Ecto neural progenitor cell (in vitro differentiated cells): ENCODE data around the gene SERPINE2.

Source experiments
- DNase-seq: peaks from one replicate; pipeline ENCODE4 v3.0.0-alpha.2; 2018; ENCODE audit warnings: low spot score

The SERPINE2 gene

DNA sequence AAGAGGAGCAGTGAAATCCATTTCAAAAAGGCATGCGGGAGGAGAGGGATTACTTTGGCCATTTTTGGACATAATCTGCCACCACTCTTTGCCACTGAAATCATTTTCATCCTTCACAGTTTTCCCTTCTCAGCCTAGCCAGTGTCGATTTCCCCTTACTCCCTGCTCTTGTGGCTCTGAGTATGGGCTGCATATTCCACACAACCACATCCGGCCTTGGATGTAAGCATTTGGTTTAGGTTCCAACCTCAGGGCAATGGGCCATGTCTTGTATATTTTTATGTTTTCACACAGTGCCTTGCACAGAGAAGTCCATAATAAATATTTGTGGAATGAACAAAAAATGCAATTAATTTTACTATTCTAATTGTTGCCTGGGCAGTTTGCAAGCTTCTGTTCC, 7.7 kb upstream of the SERPINE2 start:
- no peak for DNase-seq

DNA sequence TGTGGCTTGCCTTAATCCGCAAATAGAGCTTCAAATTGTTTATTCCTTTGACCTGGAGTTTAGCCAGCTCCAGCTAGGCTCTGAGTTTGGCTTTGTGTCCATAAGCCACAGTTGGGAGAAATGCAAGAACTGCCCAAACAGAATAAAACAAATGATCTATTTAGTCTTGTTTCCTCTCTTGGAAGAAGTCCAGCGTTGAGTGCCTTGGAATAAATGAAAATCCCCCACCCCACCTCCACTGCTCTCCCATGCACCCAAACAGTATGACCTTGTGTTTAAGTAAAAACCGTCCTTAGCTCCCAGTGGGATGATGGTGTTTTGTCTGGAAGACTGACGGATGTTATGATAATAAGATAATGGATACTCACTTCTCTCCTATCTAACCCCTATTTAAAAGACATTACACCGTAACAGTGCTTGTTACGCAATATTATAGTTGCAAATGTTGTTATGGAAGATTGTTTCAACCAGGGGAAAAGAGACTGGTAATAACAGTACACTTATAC, 3.2 kb upstream of the SERPINE2 start:
- DNase-seq: no peak

DNA sequence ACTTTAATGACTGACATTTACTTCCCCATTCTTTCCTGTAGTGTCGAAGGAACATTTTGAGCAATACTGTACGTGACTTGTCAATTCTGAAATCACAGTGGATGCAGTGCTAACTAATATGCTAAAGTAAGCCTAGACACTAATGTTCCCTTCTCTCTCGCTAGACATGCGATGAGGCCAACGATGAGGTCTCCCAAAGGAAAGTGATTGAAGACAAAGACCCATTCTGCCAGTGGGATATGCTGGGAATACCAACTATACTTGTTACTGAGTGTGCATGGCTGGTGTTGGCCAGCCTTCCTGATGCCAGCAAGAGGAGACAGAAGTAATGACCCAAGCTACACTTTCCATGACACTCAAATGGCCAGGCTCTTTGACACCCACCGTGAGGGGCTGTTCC, 2.5 kb upstream of the SERPINE2 start:
- DNase-seq: no peak

DNA sequence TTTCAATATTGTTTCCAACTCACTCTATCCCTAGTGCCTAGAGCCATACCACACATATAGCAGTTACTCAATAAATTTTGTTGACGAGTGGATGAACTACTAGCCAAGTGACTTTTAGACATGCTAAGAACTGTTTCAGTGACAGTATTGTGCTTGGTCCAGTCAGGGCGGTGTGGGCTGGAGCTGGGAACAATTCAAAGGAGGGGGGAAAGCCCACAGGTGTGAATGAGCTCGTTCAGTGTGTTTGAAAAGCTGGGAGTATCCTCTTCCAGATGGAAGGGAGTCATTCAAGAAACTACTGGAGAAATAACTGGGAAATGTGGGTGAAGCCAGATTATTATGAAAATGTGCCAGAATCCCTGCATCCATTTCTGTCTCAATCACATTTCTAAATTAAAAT, 1.7 kb upstream of the SERPINE2 start:
- DNase-seq: no peak

DNA sequence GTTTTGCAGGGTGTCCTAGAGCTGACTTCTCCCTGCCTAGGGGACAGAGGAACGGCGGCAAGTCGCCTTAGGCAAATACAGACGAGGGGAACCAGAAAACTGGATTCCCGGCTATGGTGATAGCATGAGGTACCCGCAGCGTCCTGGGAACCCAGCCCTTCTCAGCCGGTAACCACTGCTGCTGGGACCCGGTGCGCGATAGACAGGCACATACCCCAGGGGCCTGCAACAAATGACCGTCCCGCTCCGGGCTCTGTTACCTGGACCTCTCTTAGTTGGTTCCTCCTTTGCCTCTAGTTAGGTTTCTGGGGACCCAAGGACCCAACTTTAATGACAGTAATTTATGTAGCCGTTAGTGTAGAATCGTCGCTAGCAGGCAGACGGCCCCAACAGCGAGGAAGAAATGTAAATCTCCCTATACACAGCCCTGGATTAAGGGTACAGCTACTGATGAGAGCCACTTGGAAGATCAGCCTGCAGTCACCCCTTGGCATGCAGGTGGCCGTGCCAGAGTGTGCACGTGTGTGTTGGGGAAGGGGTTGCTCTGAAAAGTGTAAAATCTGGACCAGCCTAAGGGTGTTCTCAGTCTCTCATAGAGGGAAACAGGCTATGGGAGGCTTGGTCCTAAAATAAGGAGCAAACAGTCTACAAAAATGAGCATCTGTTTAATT, 819 bp upstream of the SERPINE2 start:
- DNase-seq: no peak

DNA sequence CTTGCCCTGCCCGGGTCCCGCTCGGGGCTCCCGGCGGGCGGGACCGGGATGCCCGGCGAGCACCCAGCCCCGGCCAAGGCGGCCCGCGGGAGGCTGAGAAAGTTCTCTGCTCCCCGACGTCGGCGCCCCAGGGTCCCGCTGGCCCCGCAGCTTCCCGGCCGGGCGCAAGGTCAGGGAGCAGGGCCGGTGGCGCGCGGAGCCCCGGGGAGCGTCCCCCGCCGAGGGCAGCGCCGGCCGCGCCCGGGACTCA, 331 bp downstream of the SERPINE2 start:
- no peak for DNase-seq

DNA sequence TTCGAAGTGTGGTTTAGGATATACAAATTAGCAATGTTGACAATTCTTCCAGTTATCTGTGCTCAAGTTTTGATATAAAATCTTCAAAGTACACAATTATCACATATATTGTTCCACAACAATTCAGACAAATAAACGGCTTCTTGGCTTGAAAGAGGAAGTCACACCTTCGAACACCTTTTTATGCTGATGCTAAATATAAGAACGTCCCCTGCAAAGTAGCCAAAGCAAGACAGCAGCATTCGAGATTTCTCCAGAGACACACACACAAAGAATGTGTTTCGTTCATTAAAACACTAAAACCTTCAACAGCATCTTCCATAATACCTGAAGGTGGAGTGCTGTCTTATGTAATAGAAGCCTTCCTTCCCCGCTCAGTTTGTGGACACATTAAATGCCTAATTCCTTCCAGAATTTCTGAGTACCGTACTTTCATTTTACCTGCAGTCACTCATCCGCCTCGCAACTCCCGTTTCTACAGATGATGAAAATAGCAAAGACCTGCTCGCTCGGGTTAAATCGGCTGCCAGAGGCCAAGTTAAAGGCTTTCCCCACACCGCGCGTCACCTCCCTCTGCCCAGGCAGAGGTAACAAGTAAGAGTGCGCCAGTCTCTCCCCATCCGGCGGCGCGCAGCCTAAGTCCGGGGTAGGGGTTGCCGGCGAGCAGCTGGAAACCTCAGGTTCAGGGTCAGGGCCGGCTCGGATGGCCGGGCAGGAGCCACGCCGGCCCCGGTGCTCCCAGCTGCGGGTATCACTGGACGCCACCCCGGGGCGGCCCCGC, 847 bp downstream of the SERPINE2 start:
- peak; percentile 64 for DNase-seq

DNA sequence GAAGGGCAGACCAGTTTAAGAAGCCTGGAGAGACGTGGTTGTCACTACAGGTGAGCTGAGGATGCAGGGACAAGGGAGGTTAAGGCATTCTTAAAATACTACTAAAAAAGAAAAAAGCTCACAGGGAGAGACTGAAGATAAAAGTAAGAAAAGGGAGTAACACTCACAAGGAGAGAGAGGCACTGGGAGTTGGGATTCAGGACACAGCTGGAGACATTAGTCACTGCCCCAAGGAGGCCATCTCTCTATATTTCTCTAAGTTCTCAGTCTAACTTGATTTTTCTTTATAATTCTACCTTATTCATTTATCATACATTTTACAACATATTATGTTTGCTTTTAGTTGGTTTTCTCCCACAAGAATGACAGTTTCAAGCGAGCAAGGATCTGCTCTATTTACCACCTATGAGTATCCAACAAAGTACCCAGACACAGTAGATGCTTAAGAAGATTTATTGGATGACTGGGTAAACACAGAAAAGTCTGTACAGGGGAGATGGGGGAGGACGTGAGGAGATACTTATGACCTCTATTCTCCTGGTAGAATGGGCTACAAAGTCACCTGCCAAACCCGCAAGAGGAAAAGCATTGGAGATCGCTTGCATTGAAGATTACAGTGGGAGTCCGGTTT, 2.2 kb downstream of the SERPINE2 start:
- DNase-seq: no peak

DNA sequence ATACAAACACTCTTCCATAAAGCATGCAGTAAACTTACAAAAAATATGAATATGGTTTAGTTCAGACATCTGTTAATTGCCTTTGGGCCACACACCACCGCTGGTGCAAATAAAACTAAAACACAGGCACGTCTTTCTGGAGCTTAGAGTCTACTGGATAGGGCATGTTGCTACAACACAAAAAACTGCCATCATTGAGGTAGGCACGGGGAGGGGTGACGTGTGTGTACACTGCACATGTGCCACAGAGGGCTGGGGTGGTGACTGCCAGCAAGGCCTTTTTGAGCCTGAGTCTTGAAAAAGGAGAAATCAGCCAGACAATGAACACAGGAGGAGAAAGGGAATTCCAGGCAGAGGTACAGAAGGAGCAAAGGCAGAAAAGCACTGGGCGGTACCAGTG, 5.1 kb downstream of the SERPINE2 start:
- DNase-seq: no peak

DNA sequence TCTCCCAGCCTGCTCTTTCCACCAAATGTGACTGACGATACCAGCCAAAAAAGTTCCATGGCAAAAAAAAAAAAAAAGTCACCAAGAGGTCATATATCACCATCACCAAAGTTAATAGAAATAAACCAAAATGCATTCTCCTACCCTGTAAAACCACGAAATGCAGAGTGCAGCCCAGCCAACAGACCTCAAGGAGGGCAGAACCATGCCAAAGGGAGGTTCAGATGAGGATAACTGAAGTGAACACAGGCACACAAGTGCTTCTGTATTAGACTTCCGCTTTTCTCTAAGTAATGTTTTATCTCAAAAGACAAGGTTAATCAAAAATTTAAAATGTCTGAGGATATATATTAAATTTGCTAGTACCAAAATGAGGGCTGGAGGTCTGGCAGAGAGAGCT, 5.5 kb downstream of the SERPINE2 start:
- no peak for DNase-seq

DNA sequence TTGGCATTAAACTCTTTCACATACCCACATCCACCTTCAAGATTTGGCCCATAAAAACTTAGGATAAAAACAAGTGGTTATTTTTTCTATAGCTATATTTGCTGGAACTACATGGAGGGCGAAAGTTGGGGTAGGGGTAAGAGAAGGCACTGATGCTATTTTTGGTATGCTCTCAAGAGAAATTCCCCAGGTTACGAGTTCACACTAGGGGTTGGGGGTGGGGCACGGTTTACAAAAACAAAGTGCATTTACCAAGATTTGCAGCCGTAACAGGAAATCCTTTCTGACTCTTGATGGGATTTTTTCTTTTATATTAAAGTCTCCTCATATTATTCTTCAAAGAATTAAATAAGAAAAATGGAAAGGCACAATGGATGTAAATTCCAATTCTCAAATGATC, 6.8 kb downstream of the SERPINE2 start:
- no peak for DNase-seq

DNA sequence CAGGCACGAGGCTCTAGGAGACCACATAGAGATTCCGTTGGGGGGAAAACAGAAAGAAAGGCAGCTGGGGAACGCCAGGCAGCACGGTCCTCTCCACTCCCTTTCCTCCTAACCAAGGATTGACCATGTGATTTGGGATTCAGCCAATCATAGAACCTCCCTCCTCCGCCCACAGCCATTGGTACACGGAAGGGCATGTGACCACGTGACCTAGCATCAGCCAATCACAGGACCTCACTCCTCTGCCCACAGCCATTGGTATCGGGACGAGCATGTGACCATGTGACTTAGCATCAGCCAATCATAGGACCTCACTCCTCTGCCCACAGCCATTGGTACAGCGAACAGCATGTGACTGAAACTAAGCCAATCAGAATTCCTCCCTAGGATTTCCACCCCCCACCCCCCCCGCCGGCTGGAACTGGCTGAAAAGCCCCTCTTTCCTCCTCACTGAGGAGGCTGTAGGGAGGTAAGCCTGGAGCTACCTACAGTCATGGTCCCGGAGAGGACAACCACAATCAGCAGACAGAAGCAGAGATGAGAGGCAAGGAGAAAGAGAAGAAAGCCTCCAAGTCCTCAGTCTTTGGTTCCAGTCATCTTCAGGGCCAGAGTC, 7.6 kb downstream of the SERPINE2 start:
- DNase-seq: no peak

DNA sequence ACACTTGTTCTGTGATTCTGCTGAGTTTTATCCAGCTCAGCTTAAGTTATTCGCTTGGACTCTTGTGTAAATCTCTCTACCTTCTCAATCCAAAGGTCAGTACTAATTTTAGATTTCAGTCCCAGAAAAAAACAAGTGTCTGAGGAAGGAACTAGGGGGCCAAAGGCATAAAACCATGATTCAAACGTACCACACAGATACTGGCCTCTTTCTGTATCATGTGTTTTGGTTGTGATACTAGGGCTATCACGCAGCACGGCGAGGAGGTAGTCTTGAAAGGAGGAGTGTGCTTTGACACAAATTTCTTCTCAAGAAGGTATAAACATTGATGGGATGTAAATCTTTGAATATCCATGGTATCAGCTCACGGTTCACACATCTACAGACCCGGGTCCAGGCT, 8.3 kb downstream of the SERPINE2 start:
- DNase-seq: no peak

DNA sequence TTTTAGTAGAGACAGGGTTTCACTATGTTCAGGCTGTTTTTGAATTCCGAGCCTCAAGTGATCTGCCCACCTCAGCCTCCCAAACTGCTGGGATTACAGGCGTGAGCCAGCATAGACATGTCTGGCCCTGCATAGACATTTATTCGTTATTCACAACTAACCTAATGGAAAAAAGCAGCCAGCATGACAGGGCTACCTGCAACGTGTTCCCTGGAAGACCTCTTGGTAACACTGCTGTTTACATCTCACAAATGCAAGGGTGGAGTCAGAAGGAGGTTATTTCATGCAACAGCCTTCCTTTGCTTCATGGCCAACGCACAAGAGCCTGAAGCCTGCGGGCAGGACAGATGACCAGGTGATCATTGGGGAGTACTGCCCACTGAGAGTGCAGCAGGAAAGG, 9.2 kb downstream of the SERPINE2 start:
- no peak for DNase-seq

DNA sequence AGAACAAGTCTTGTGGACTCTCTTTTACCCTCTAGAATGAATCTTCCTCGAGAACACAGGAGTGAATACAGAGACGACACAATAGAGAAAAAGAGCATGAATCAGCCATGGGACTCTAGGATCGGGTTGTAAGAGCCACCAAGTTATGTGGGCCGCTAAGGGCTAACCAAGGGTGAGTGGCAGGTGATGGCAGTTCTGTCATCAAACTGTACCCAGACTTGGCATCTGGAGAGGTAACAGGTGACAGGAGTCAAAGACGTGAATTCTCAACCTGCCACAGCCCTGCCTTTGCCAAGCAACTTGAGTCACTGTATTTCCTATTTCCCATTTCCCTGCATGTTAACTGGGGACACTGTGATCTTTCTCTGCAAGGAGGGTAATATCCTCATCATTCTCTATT, 11.2 kb downstream of the SERPINE2 start:
- DNase-seq: no peak

DNA sequence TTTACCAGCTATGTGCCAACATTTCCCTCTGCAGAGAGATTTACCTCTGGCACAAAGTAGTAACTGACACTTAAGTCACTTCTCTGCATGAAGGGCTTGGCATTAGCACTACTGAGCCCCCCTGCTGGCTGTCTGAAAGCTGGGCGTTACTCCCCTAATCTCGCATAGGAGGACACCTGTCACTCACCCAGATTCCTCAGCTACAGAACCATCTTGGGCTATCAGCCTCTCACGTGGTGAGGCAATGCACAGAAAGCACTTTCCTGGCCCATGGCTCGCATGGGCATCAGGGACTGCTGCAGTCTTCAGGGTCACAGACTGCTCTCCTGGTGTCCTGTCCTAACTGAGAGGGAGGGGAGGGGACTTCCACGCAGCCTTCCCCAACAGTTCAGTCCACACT, 12.0 kb downstream of the SERPINE2 start:
- peak; percentile 63 for DNase-seq

DNA sequence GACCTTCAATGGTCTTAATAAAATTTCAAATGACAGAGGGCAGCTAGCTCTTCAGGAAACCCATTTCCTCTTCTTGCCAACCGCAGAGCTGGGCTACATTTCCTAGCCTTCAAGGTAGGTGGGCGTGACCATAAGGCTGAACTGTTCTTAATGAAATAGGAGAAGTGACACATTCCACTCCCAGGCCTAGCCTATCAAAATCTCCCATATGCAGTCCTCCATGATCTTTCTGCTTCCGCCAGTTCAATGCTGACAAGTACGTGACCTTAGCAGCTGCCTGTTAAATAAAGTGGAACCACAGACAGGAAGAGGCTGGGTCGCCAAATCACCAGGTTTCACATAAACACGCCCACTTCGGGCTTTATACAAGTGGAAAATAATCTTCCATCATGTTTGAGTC, 13.2 kb downstream of the SERPINE2 start:
- DNase-seq: no peak

DNA sequence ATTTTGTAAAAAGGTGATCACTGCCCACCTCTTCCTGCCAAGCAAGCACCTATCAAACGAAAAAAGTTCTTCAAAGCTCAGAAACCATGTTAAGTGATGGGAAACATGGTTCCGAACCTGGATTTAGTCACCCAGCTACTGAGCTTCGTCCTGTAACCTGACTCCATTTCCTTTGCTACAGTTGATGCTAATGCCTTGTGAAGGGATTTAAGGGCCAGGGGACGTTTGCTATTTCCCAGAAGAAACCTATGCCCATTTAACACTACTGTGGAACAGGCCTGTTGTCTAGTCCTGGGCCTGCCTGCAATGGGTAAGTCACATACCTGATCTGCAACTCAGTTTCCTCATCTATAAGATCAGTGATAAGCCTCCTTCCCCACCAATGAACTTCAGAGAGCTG, 14.8 kb downstream of the SERPINE2 start:
- no peak for DNase-seq

DNA sequence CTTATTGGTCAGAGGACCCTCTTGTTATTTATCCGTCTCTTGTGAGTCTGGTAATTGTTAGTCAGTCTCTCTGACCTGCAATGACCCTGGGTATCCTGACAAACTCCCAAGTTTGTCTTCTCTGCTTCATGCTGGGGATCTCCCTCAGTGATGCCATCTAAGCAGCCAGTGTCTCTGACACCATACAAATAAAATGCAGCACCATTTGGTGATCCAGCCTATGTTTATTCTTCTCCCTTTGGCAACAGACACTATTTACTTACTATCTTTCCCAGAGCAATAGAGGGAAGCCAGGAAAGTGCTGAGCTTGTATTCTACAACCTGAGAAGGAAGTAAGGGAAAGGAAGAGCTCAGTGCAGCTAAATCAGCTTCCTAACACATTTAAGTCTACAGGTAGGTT, 15.9 kb downstream of the SERPINE2 start:
- DNase-seq: no peak

DNA sequence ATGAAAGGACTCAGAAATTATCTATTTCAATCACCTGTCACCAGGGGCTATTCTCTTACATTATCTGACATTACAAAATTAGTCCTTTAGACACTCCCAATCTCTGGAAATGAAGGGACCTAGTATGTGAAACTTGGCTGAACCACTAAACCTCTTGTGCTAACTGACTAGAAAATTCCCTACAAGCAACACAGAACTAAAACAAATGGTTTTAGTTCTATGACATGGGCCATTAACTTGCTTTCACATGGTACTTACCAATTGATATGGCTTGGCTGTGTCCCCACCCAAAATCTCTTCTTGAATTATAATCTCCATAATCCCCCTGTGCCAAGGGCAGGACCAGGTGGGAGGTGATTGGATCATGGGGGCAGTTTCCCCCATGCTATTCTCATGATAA, 16.6 kb downstream of the SERPINE2 start:
- DNase-seq: no peak

DNA sequence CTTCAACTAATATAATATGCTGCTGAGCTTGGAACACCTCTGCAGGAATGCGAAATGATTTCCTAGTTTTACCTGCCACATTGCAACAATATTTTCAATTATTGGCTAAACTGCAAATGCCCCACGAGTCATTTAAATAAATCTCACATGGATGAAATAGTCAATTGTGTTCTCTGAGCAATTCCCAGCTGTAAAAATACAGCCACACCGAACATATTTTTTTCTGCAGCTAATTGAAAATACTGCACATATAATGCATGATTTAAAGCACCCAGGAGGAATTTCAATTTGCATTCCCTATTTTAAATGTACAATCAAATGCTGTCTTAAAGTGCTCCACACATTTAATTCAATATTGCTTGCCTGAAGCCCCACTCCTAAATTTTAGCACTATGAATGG, 18.6 kb downstream of the SERPINE2 start:
- no peak for DNase-seq

DNA sequence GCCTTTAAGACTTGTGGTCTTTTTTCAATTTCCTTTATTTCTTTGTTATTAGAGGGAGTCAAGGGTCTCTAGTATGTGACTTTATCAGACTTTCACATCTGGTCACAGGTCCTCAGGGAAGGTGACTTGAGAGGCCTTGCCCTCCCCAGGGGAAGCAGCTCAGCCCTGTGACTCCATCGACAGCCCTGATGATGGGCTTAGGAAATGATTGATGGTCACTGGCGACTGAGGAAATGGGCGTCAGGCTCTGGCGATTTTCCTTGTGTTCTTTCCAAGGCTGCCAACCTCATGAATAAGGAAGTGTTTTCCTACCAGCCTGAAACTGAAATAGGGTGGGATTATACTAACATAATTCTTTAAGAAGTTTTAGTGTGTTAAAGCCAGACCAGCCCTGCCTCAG, 21.1 kb downstream of the SERPINE2 start:
- DNase-seq: no peak

DNA sequence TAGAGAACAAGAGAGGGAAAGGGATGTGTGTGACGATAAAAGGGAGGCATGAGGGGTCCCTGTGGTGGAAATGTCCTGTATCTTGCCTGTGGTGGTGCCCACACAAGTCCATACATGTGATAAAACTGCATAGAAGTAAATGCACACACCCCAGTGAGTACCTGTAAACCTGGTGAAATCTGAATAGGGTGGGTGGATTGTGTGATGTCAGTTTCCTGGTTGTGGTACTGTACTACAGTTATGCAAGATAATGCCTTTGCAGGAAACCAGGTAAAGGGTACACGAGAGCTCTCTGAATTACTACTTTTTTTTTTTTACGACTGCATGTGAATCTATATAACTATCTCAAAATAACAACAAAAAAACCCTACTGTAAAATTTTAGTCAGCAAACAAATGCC, 22.1 kb downstream of the SERPINE2 start:
- DNase-seq: no peak
